Ammon's horn (tissue), 1 donor: Measurements from ENCODE around the gene GSTA2.
A peak's percentile ranks its signal among the peaks of the same experiment; 100 is the strongest.
"Not testable (repeated sequence)": the region's sequence is repeated elsewhere in the genome, so short reads cannot be mapped to it uniquely, and the experiment has no call there.

ENCODE experiments used
- DNase-seq: peaks from one replicate; pipeline ENCODE4 v3.0.0-alpha.2; 2016; ENCODE audit warnings: low spot score

GSTA2 gene

DNA sequence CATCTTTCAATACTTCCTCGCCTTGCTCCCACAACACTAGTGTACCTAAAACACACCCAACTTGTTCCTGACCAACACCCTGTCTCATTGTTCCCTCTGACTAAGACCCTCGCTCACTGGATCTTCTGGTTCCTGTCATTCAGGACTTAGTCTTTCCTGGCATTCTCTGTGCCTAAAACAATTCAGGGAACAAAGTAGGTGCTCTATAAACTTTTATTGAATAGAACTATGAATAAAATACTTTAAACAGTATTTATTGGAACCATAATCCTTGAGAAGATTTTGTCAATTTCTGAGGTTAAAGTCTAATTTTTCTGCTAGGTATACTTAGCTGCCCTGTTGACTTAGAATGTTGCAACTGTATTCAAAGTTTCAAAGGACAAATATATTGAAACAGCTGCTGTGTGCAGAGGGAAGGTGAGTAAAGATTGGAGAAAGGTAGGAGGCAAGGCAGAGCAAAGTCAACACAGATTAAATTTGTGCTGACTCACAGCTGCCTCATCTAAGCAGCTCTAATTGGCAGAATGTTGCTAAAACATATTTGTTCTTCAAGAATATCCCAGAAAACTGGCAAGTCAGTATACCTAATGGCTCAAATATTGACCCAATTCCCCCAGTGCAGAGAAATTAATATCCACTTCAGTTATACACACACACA is 37.6 kb downstream of the GSTA2 start:
- DNase-seq, result no peak

DNA sequence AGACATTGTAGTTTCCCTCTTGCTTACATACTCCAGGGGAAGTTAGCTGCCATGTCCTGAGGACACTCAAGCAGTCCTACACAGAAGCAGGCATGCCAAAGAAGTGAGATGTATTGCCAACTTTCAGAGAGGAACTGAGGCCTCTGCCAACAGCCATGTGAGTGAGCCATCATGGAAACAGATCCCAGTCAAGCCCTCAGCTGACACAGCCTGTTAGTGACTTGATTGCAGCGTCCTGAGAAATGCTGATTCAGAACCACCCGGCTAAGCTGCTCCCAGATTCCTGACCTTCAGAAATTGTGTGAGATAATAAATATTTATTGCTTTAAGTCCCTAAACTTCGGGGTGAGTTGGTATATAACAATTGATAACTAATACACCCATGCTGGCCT is 38.1 kb downstream of the GSTA2 start:
- no peak for DNase-seq

- peak; percentile 30 for DNase-seq
Measured at GRCh38 chr6:52724406-52725121, 38.7 kb downstream of the GSTA2 start.

DNA sequence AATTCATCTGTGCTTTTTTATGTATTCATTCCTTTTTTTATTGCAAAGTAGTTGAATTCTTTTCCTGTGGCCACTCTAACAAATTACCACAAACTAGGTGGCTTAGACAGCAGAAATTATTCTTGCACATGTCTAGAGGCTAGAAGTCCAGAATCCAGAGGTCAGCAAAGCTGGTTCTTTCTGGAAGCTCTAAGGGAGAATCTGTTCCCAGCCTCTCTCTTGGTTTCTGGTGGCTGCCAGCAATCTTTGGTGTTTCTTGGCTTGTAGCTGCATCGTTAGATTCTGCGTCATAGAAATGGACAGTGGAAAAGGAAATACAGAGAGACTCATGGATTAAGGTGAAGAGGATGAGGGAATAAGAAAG is 39.3 kb downstream of the GSTA2 start:
- DNase-seq, result no peak

DNA sequence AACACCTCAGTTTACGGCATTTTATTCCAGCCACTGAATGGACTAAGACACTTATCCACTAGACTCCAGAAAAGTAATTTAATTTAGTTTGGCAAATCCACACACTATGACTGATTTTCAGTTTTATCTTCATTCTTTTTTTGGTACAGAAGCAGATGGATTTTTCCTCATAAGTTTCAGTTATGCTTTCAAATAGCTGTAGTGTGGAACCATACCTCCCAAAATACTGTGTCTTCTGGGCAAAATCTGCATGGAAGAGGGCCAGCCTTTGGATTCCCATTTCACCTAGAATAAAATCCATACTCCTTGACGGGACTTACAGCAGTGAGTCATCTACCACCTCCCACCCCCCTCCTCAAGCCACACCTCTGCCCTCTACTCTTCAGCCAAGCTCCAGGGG is 43.0 kb downstream of the GSTA2 start:
- DNase-seq, result no peak

DNA sequence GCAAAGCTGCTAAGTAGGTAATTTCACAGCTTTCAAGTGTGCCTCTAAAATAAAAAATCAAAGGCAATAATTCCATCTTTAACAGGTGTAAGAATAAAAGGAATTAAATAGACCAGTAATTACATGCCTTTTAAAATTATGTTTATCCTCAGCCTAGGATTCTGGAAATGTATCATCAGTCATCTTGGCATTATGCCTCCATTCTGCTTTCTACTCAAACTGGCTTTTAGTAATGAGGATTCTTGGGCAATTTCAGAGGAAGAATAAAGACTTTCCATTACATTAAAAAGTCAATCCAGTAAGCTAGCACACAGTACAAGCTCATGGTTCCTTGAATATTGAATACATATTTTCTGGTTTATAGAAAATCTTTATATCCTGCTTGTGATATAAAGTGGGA is 44.7 kb downstream of the GSTA2 start:
- no peak for DNase-seq

DNA sequence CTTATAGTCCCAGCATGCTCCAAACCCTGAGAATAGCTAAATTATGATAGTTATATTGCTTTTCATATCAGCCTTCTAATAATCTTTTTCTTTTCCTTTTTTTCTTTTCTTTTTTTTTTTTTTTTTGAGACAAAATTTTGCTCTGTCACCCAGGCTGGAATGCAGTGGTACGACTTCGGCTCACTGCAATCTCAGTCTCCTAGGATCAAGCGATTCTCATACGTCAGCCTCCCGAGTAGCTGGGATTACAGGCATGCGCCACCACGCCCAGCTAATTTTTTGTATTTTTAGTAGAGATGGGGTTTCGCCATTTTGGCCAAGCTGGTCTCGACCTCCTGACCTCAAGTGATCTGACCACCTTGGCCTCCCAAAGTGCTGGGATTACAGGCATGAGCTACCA is 48.5 kb downstream of the GSTA2 start:
- DNase-seq, result not testable (repeated sequence)

- DNase-seq, result no peak
Measured at GRCh38 chr6:52712136-52712535, 51.1 kb downstream of the GSTA2 start.

DNA sequence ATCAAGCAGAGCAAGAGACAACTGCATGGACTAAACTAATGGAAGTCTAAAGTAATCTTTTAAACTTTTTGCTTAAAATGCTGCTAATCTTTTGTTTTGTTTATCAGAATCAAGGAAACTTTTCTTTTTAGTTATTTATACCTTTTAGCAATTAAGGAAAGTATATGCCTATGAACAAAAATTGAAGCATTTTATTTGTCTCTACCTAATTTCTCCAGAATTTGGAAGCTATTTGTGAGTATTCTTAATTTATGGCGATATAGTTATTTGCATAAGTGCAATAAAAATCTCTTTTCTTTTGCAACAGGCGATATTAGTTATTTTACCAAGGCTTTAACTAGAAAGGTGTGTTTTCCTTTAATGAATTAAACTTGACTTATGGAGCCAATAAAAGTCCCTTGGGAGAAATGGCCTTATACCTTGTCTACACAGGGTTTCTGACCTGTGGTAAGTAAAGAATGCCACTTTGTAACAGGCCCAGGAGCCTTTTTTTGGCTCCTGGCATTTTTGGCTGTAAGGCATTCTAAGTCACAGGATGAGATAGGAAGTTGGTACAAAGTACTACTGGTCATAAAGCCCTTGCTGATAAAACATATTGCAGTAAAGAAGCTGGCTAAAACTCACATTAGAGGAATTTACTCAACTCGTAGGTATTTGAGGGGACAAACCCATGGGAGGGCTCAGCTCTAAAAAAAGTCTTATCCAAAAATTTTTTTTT is 55.2 kb downstream of the GSTA2 start:
- no peak for DNase-seq

- DNase-seq, result no peak
Measured at GRCh38 chr6:52706001-52706400, 57.3 kb downstream of the GSTA2 start.

GRCh38 chr6:52704781-52705502 is 58.3 kb downstream of the GSTA2 start:
- not testable (repeated sequence) for DNase-seq

DNA sequence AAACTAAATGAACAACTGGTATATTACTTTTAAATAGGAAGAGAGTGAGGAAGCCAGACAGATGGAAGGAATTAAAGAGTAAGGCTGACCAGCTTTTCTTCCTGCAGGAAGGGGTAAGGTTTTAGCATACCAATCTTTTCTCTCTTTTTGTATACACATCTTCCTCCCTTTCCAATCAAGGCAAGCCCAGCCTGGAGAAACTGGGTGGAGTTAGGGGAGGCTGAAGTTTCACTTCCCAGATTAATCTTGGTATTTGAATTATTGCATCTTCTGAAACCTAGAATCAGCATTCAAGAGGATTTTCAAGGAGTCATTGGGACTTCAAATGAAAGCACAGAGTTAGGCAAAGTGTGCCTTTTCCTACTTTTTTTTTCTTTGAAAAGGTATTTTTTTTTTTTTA is 59.2 kb downstream of the GSTA2 start:
- no peak for DNase-seq
